K562 (cell line): ENCODE results near the gene MICU1. TPM values are rescaled to one million over a fixed set of nuclear protein-coding genes. Genes with fewer than 3 reads are reported as not detected.

ENCODE experiments used
- DACH1 ChIP-seq: fragments of 450-650 bp; IDR thresholded peaks from 2 replicates; pipeline ENCODE4 v1.6.1; 2018; ENCODE audit not compliant: partially characterized antibody
- FOXK1 ChIP-seq: sonication (generic); formaldehyde crosslinking; IDR thresholded peaks from 2 replicates; pipeline ENCODE4 v1.8.0; 2022; ENCODE audit warnings: missing genetic modification reagents, mild to moderate bottlenecking, borderline replicate concordance
- FUS ChIP-seq: fragments of 200-400 bp; formaldehyde crosslinking; optimal IDR thresholded peaks from 2 replicates; pipeline ENCODE3; 2017; ENCODE audit warnings: low read depth, low read length
- HIVEP1 ChIP-seq: fragments of 250-450 bp; sonication (Bioruptor Pico); IDR thresholded peaks from 2 replicates; pipeline ENCODE4 v1.4.0; 2020; ENCODE audit warnings: mild to moderate bottlenecking
- LARP7 ChIP-seq: fragments of 450-650 bp; IDR thresholded peaks from 2 replicates; pipeline ENCODE4 v1.6.1; 2016
- MYNN ChIP-seq, 2 experiments: sonication (generic); formaldehyde crosslinking in 1 of 2; IDR thresholded peaks; 2 replicates each; pipeline versions ENCODE4 v1.5.0 to v1.6.1; 2016 to 2020; ENCODE audit warnings: antibody characterized with exemption in 1 of 2, missing genetic modification reagents in 1 of 2
- NBN ChIP-seq: fragments of 450-650 bp; IDR thresholded peaks from 2 replicates; pipeline ENCODE4 v1.6.1; 2016; ENCODE audit warnings: low read depth, mild to moderate bottlenecking
- OTX1 ChIP-seq: fragments of 450-650 bp; formaldehyde crosslinking; IDR thresholded peaks from 2 replicates; pipeline ENCODE4 v1.4.0; 2022; ENCODE audit warnings: mild to moderate bottlenecking
- PHB2 ChIP-seq: fragments of 450-650 bp; IDR thresholded peaks from 2 replicates; pipeline ENCODE4 v1.6.1; 2017; ENCODE audit warnings: low read depth
- PHF8 ChIP-seq: fragments of 200-600 bp; sonication (generic); IDR thresholded peaks from 2 replicates; pipeline ENCODE4 v1.6.1; 2012; ENCODE audit warnings: mixed run types, mild to moderate bottlenecking, inconsistent platforms, low read length, moderate library complexity, borderline replicate concordance
- PRMT5 ChIP-seq: sonication (generic); formaldehyde crosslinking; IDR thresholded peaks from 2 replicates; pipeline ENCODE4 v1.5.0; 2020; ENCODE audit warnings: missing genetic modification reagents
- SAFB ChIP-seq: fragments of 200-400 bp; formaldehyde crosslinking; IDR thresholded peaks from 2 replicates; pipeline ENCODE4 v1.6.1; 2017; ENCODE audit warnings: low read depth, low read length, borderline replicate concordance
- SAP30 ChIP-seq: fragments of 200-600 bp; sonication (generic); IDR thresholded peaks from 2 replicates; pipeline ENCODE4 v1.6.1; 2012; ENCODE audit warnings: borderline replicate concordance, low read depth, mild to moderate bottlenecking, moderate library complexity, low read length, control low read depth, inconsistent platforms; ENCODE audit not compliant: insufficient read depth, poor library complexity, severe bottlenecking
- SNRNP70 ChIP-seq: fragments of 200-400 bp; formaldehyde crosslinking; optimal IDR thresholded peaks from 2 replicates; pipeline ENCODE3; 2017; ENCODE audit warnings: low read depth, low read length
- STAT5B ChIP-seq: fragments of 250-450 bp; sonication (Bioruptor Pico); IDR thresholded peaks from 2 replicates; pipeline ENCODE4 v1.8.0; 2021; ENCODE audit warnings: mild to moderate bottlenecking, inconsistent platforms
- YBX1 ChIP-seq: fragments of 450-650 bp; IDR thresholded peaks from 2 replicates; pipeline ENCODE4 v1.7.1; 2016; ENCODE audit warnings: mild to moderate bottlenecking
- ZNF165 ChIP-seq: fragments of 250-450 bp; sonication (Bioruptor Pico); IDR thresholded peaks from 2 replicates; pipeline ENCODE4 v1.4.0; 2020; ENCODE audit warnings: borderline replicate concordance
- ZNF561 ChIP-seq: fragments of 450-650 bp; formaldehyde crosslinking; conservative IDR thresholded peaks from 2 replicates; pipeline ENCODE4 v1.4.0; 2020; ENCODE audit warnings: mild to moderate bottlenecking, moderate library complexity
- ZNF79 ChIP-seq: fragments of 250-450 bp; sonication (Bioruptor Pico); IDR thresholded peaks from 2 replicates; pipeline ENCODE4 v1.4.0; 2020; ENCODE audit warnings: low read depth, mild to moderate bottlenecking, moderate library complexity
- polyA plus RNA-seq, 8 experiments: library from polyadenylated mRNA; depleted of rRNA in 4 of 8; stranded (reverse) in 5 of 8; unstranded in 3 of 8; fragments of >200 nt; fragmentation: Nextera tagmentation in 2 of 8; fragmentation: Illumina TruSeq in 1 of 8; extraction: Ambion mirVana in 2 of 8; extraction: Trizol in 1 of 8; gene quantifications; 2 replicates each; pipeline versions ENCODE4 v1.2.1 to v1.2.3, GENCODE V29; 2011 to 2014; ENCODE audit warnings: inconsistent platforms in 1 of 8, missing spikeins in 1 of 8
- total RNA-seq, 7 experiments: library from RNA; depleted of rRNA in 6 of 7; stranded (reverse); fragments of >200 nt in 6 of 7; fragmentation: Illumina TruSeq in 2 of 7; extraction: Trizol in 2 of 7; gene quantifications; 2 replicates each; pipeline versions ENCODE4 v1.2.1 to v1.2.3, GENCODE V29; 2011 to 2021; ENCODE audit warnings: low replicate concordance in 1 of 7
- TF ChIP-seq, protein P1 (sequence below): sonication (generic); formaldehyde crosslinking; IDR thresholded peaks from 2 replicates; pipeline ENCODE4 v1.8.1; 2023; ENCODE audit warnings: mild to moderate bottlenecking, missing genetic modification reagents

MICU1 gene
- total and polyA plus RNA-seq, 9 of the 15 experiments (the other 6 are each of a cell fraction or from before 2014, with no cell fraction given): 29.3 to 76.8 (median 48.4) TPM

DNA sequence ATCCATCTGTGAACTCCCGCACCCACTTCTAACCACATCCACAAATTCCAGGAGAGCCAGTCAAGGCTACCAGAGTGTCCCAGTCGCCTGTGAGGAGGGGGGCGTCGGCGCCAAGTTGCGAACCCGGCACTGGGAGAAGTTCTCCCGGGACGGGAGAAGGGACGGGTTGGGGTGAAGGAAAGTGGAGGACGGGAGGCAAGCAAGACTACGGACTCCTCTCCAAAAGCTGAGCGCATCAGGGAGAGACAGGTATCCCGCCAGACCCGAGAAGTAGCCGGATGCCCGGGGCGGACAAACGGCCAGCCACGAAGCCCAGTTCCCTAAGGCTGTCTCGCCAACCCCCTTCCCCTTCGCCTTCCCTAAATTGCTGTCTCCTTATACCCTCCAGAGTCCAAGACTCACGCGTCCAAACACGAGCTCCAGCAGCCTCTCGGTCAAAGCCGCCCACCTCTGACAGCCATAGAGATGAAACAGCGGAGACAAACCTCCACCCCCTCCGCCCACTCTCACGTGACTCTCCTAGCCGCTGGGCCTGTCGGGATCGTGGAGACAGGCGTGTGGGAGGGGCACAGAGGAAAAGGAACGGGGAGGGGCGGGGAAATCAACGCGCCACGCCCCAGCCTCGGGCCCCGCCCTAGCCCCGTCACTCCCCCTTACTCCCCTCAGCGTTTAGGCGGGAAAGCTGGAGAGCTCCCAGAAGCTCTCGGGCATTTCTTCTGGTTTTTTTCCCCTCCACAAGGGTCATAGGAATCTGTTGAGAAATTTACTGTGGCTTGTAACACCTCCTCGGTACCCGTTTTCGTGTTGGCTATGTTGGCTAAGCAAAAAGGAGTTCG lies at the start of gene MICU1 (continued):
- TF ChIP-seq PHF8 (peak; percentile 90; the same call in 1 of the 2 replicates), NBN (peak; percentile 41; the same call in 1 of the 2 replicates), SAFB (no peak), ZNF79 (CRISPR knock-in tag) (no peak), SAP30 (peak; percentile 94), DACH1 (no peak), PHB2 (no peak), OTX1 (peak; percentile 27; the same call in 1 of the 2 replicates), FUS (no peak), ZNF165 (no peak), ZNF561 (no peak), FOXK1 (CRISPR knock-in tag) (no peak), HIVEP1 (CRISPR knock-in tag) (no peak), YBX1 (no peak), LARP7 (peak; percentile 29), PRMT5 (CRISPR knock-in tag) (no peak), MYNN (IDR thresholded peaks at IDR 0.05) (0 out of 2 replicates have a peak, but pooled peaks have one; percentile 2), MYNN (CRISPR knock-in tag; IDR thresholded peaks at IDR 0.05) (no peak), SNRNP70 (no peak), STAT5B (CRISPR knock-in tag) (no peak)
- TF ChIP-seq, protein P1, sequence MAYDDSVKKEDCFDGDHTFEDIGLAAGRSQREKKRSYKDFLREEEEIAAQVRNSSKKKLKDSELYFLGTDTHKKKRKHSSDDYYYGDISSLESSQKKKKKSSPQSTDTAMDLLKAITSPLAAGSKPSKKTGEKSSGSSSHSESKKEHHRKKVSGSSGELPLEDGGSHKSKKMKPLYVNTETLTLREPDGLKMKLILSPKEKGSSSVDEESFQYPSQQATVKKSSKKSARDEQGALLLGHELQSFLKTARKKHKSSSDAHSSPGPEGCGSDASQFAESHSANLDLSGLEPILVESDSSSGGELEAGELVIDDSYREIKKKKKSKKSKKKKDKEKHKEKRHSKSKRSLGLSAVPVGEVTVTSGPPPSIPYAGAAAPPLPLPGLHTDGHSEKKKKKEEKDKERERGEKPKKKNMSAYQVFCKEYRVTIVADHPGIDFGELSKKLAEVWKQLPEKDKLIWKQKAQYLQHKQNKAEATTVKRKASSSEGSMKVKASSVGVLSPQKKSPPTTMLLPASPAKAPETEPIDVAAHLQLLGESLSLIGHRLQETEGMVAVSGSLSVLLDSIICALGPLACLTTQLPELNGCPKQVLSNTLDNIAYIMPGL: 0 out of 2 replicates have a peak, but pooled peaks have one; percentile 36
